Heart left ventricle (tissue), 16 donors: ENCODE data around the gene NME3. TPM values are rescaled to one million over a fixed set of nuclear protein-coding genes. Genes with fewer than 3 reads are reported as not detected.

Experiments used
- ATAC-seq, 4 donors: fragments of 200-7000 bp; cut with Tn5 transposase; one replicate each; pipeline ENCODE4 v1.9.1; 2020 to 2022; ENCODE audit warnings: moderate library complexity in 4 of 4, mild to moderate bottlenecking in 3 of 4, moderate number of reproducible peaks in 1 of 4
- DNase-seq, 5 donors: peaks; one replicate each; pipeline ENCODE4 v3.0.0-alpha.2; 2020
- H3K27ac ChIP-seq, 12 donors: fragments of 200-600 bp; sonication (generic) in 4 of 12; one replicate each; pipeline versions ENCODE4 v1.5.0 to v1.8.0; 2016 to 2022; ENCODE audit warnings: mild to moderate bottlenecking in 2 of 12
- H3K27me3 ChIP-seq, 9 donors: fragments of 200-600 bp; sonication (generic) in 2 of 9; one replicate each; pipeline versions ENCODE4 v1.5.1 to v1.8.0; 2016 to 2022; ENCODE audit warnings: mild to moderate bottlenecking in 3 of 9
- H3K36me3 ChIP-seq, 9 donors: fragments of 200-600 bp; sonication (generic) in 2 of 9; one replicate each; pipeline versions ENCODE4 v1.5.0 to v1.8.0; 2018 to 2022; ENCODE audit warnings: mild to moderate bottlenecking in 2 of 9
- H3K4me1 ChIP-seq, 12 donors: fragments of 200-600 bp; sonication (generic) in 4 of 12; one replicate each; pipeline versions ENCODE4 v1.5.0 to v1.8.0; 2016 to 2022; ENCODE audit warnings: mild to moderate bottlenecking in 3 of 12
- H3K4me3 ChIP-seq, 12 donors: fragments of 200-600 bp; sonication (generic) in 4 of 12; one replicate each; pipeline versions ENCODE4 v1.5.0 to v1.8.0; 2017 to 2022; ENCODE audit warnings: mild to moderate bottlenecking in 9 of 12, moderate library complexity in 4 of 12
- H3K9me3 ChIP-seq, 12 donors: fragments of 200-600 bp; sonication (generic) in 4 of 12; one replicate each; pipeline versions ENCODE4 v1.5.0 to v1.8.0; 2016 to 2022; ENCODE audit warnings: mild to moderate bottlenecking in 1 of 12
- POLR2A ChIP-seq, 2 donors: fragments of 450-650 bp; IDR thresholded peaks; one replicate each; pipeline ENCODE4 v1.6.1; 2017; ENCODE audit warnings: antibody characterized with exemption in 2 of 2, mild to moderate bottlenecking in 2 of 2, moderate library complexity in 2 of 2
- WGBS, 4 donors: extraction: QIAGEN DNeasy Blood & Tissue Kit in 2 of 4; methylation state at CpG; one replicate each; pipeline versions ENCODE4 v1.1.5 to v1.1.7; 2013 to 2018; 5-methylcytosine and 5-hydroxymethylcytosine counted together
- intact Hi-C, 10 donors: fragments of 100-400 bp; cut with DNase I; formaldehyde crosslinking; loops; one replicate each; pipeline versions ENCODE4 v1.11.1 to v1.14.2; 2022
- polyA plus RNA-seq, 2 donors: library from polyadenylated mRNA; stranded (reverse); fragments of 200-250 nt; gene quantifications; one replicate each; pipeline ENCODE4 v1.2.3, GENCODE V29; 2013
- total RNA-seq, 9 donors: library from RNA; depleted of rRNA in 2 of 9; stranded (reverse); fragments of >200 nt in 2 of 9; fragmentation: NEBNext Ultra II Directional in 3 of 9; extraction: Animal tissue kit (Norgen Biotek cat#: 25700) in 3 of 9; gene quantifications; one replicate each; pipeline versions ENCODE4 v1.1.0 to v1.2.4, GENCODE V29; 2016 to 2023
- TF ChIP-seq, protein P1 (sequence below), 12 donors: fragments of 200-600 bp; sonication (generic) in 4 of 12; IDR thresholded peaks; one replicate each; pipeline versions ENCODE4 v1.5.0 to v1.8.0; 2018 to 2022; ENCODE audit warnings: antibody characterized with exemption in 12 of 12, mild to moderate bottlenecking in 5 of 12
- donor health status: ischemic (EF 13 %, LVEDD 7.1; RV severe dilation, severe dysfunction).
- donor health status: healthy with polysubstance abuse.
- donor health status: DM: no; HTN: yes; CAD: no.
- donor health status: DM: no; HTN: no; CAD: no.
- donor health status: ischemic (EF 25% LVEDD 6.9; RV normal size, moderate dysfunction).
- donor health status: ischemic (EF 25% LVEDD 5.7; RV mildly dilated, moderate dysfunction).
- donor health status: healthy.
- donor health status: DM: yes; HTN: yes; CAD: no.
- donor health status: ischemic (EF 35%, LVEDD 5.7; RV mildly dilated, moderate dysfunction).
- donor health status: nonischemic (EF 11% LVEDD 7.7; RV severe dilation, severe dysfunction).
- donor health status: DM: yes; HTN: yes; CAD: no.
- donor health status: PGD.
- donor health status: ischemic (EF 29% LVEDD 5.4; RV normal size, mild dysfunction).
- donor health status: nonischemic (EF 23%, LVEDD 6.1; RV moderate dilation, normal function).

NME3 gene
- total and polyA plus RNA-seq, 11 donors = 24.4 to 86.4 (median 31.3) TPM

DNA sequence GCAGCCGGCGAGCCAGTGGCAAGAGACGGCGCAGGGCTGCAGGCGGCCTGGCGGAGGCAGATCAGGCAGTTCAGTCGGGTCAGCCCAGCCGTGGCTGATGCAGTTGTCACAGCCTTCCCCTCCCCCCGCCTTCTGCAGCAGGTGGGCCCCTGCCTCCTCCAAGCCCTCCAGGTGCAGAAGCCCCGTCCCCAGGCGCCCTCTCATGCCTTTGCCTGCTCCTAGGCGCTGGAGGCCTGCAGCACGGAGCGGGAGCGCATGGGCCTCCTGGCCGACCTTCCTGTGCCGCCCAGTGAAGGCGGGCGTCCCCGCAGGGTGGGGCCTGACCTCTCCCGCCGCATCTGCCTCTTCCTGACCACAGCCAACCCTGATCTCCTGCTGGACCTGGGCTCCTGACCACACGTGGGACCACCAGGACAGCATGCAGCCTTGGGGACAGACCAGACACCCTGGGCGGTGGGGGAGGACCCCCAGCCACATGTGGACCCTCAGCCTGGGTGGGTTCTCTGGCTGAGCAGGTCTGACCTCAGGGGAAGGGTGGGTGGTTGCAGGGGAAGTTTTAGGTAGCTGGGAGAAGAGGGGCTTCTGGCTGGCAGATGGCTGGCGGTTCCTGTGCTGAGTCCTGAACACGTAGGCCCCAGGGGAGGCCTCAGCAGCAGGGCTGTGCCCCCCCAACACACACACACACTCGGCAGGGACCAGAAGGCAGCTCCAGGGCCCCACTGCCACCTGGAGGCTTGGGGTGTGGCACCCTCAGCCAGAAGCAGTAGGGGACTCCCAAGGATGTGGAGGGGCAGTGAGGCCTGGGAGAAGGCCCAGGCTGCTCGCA, 4.7 kb upstream of the NME3 start:
- Histone ChIP-seq H3K27ac (no peak overlapping the region), H3K4me1 (peaks cover 12 to 46% (median 32%) of the 10 kb centered on the region in 12 donors), H3K4me3 (no peak overlapping the region), H3K9me3 (no peaks in the 10 kb centered on the region), H3K36me3 (peaks cover 0 to 60% (median 48%) of the 10 kb centered on the region in 9 donors), H3K27me3 (no peaks in the 10 kb centered on the region)
- intact Hi-C loops = no loop called here
- ATAC-seq (no peak), DNase-seq (peak in 2 of 5 donors; percentile 6 to 42)
- 80 to 86% (median 83%) methylated on average over 19 to 28 of the region's 28 CpGs for WGBS, 4 donors
- TF ChIP-seq POLR2A (IDR thresholded peaks at IDR 0.05) = no peak
- TF ChIP-seq, protein P1, sequence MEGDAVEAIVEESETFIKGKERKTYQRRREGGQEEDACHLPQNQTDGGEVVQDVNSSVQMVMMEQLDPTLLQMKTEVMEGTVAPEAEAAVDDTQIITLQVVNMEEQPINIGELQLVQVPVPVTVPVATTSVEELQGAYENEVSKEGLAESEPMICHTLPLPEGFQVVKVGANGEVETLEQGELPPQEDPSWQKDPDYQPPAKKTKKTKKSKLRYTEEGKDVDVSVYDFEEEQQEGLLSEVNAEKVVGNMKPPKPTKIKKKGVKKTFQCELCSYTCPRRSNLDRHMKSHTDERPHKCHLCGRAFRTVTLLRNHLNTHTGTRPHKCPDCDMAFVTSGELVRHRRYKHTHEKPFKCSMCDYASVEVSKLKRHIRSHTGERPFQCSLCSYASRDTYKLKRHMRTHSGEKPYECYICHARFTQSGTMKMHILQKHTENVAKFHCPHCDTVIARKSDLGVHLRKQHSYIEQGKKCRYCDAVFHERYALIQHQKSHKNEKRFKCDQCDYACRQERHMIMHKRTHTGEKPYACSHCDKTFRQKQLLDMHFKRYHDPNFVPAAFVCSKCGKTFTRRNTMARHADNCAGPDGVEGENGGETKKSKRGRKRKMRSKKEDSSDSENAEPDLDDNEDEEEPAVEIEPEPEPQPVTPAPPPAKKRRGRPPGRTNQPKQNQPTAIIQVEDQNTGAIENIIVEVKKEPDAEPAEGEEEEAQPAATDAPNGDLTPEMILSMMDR (IDR thresholded peaks at IDR 0.05) = no peak

GRCh38 chr16:1775006-1775845, 3.9 kb upstream of the NME3 start:
- intact Hi-C loops = no loop called here
- Histone ChIP-seq H3K27ac (no peak overlapping the region), H3K4me3 (no peak overlapping the region), H3K4me1 (peaks cover 14 to 44% (median 32%) of the 10 kb centered on the region in 12 donors), H3K27me3 (no peaks in the 10 kb centered on the region), H3K9me3 (no peaks in the 10 kb centered on the region), H3K36me3 (peaks cover 0 to 52% (median 41%) of the 10 kb centered on the region in 9 donors)
- TF ChIP-seq POLR2A (IDR thresholded peaks at IDR 0.05) = no peak
- TF ChIP-seq, protein P1 (IDR thresholded peaks at IDR 0.05) = no peak
- WGBS, 4 donors = 86 to 95% (median 90%) methylated on average over 14 to 30 of the region's 30 CpGs
- ATAC-seq (no peak), DNase-seq (peak in 2 of 5 donors; percentile 12 to 63)

- Histone ChIP-seq H3K4me1 (peaks cover 14 to 44% (median 32%) of the 10 kb centered on the region in 12 donors), H3K27me3 (no peaks in the 10 kb centered on the region), H3K36me3 (peaks cover 0 to 45% (median 36%) of the 10 kb centered on the region in 9 donors), H3K4me3 (peak overlapping the region in 9 of 12 donors; percentile 75 to 99 (median 96)), H3K9me3 (no peaks in the 10 kb centered on the region), H3K27ac (peak overlapping the region in 4 of 12 donors; percentile 15 to 98 (median 98))
- TF ChIP-seq POLR2A (IDR thresholded peaks at IDR 0.05) = no peak
- WGBS, 4 donors = 85 to 91% (median 88%) methylated on average over 5 to 7 of the region's 7 CpGs
- intact Hi-C loops = loop anchor here in 2 of 10 donors (5.0 kb wide), 2 partner anchors 67 to 162 kb away; partner anchors contain the start of genes CRAMP1 (in 1 of the 2), IFT140 (in 1 of the 2) and MAPK8IP3 (in 1 of the 2)
- ATAC-seq (no peak), DNase-seq (peak in 2 of 5 donors; percentile 5 to 55)
Measured at GRCh38 chr16:1774448-1774780, 3.1 kb upstream of the NME3 start.

DNA sequence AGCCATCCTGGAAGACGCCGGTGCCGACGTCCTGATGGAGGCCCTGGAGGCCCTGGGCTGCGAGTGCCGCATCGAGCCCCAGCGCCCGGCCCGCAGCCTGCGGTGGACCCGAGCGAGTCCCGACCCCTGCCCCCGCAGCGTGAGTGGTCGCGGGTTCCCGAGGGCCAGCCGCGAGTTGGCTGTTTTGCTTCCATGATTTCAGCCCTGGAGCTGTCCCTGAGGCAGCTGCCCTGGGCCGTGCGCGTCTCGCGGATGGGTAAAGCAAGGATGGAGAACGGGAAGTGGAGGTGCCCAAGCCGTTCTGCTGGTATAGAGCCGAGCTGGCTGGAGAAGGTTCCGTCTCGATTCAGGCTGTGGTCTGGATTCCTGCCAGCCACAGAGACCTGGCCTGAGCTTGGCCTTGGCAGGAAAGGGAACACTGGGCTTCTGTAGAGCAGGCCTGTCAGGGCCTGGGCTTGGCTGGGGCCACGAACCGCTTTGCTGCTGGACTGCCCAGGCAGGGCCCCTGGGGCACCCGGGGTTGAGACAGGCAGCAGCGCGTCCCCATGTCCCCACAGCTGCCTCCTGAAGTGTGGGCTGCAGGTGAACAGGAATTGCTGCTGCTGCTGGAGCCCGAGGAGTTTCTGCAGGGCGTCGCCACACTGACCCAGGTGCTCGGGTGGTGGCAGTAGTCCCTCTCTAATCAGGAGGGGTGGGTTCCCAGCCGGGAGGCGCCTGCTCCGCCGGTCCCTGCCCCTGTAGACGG, 2.5 kb upstream of the NME3 start:
- Histone ChIP-seq H3K27me3 (no peaks in the 10 kb centered on the region), H3K9me3 (no peaks in the 10 kb centered on the region), H3K4me3 (peak overlapping the region; percentile 75 to 99 (median 96)), H3K4me1 (peaks cover 14 to 44% (median 32%) of the 10 kb centered on the region in 12 donors), H3K36me3 (peaks cover 0 to 45% (median 34%) of the 10 kb centered on the region in 9 donors), H3K27ac (peak overlapping the region; percentile 91 to 99 (median 97))
- intact Hi-C loops = loop anchor here in 3 of 10 donors (1.0 to 5.0 kb wide), 3 partner anchors 8 to 162 kb away; partner anchors contain the start of genes CRAMP1 (in 1 of the 3), IFT140 (in 1 of the 3), MAPK8IP3 (in 1 of the 3) and NUBP2 (in 1 of the 3)
- peak in 2 of 5 donors; percentile 59 to 71 for DNase-seq
- TF ChIP-seq, protein P1 (IDR thresholded peaks at IDR 0.05) = peak in 1 of 12 donors; percentile 14
- no peak for TF ChIP-seq POLR2A (IDR thresholded peaks at IDR 0.05)
- WGBS, 4 donors = 15 to 18% (median 16%) methylated on average over 27 to 45 of the region's 45 CpGs
- peak in 2 of 4 donors; percentile 0 for ATAC-seq
